ENCODE results near the gene BTN3A1. TPM values are rescaled to one million over a fixed set of nuclear protein-coding genes. Genes with fewer than 3 reads are reported as not detected.
A peak's percentile ranks its signal among the peaks of the same experiment; 100 is the strongest.

The BTN3A1 gene
- total and polyA plus RNA-seq, 8 donors: 3.4 to 76.5 (median 16.4) TPM

GRCh38 chr6:26421259-26422144 is 19.4 kb downstream of the BTN3A1 start:
- Histone ChIP-seq H3K4me1 (peaks cover 0 to 39% (median 24%) of the 10 kb centered on the region in 4 donors), H3K4me3 (peak overlapping the region; percentile 67 to 76 (median 71)), H3K27me3 (no peaks in the 10 kb centered on the region), H3K36me3 (peaks cover 0 to 9% (median 7%) of the 10 kb centered on the region in 4 donors), H3K27ac (peak overlapping the region; percentile 68 to 92 (median 85)), H3K9me3 (peaks cover 0 to 9% (median 2%) of the 10 kb centered on the region in 4 donors)
- DNase-seq: peak; percentile 73 to 95
- WGBS, 5 donors: 0 to 1% (median 1%) methylated on average over 31 of the region's 31 CpGs
- TF ChIP-seq POLR2AphosphoS5 (IDR thresholded peaks at IDR 0.05) (no peak), POLR2A (IDR thresholded peaks at IDR 0.05) (no peak), EP300 (IDR thresholded peaks at IDR 0.05) (no peak), CTCF (IDR thresholded peaks at IDR 0.05) (no peak)
- intact Hi-C loops (cut with DNase I; ENCODE audit: low total_unique reads): no loop called here

GRCh38 chr6:26422329-26422728 is 20.3 kb downstream of the BTN3A1 start:
- H3K36me3 ChIP-seq: peaks cover 0 to 17% (median 13%) of the 10 kb centered on the region in 4 donors
- 73 to 91% (median 85%) methylated on average over 3 of the region's 3 CpGs for WGBS, 5 donors
- H3K4me3 ChIP-seq: peak overlapping the region in 3 of 4 donors; percentile 67 to 75 (median 67)
- H3K27ac ChIP-seq: no peak overlapping the region
- peaks cover 0 to 9% (median 2%) of the 10 kb centered on the region in 4 donors for H3K9me3 ChIP-seq
- intact Hi-C loops (cut with DNase I; ENCODE audit: low total_unique reads): no loop called here
- DNase-seq: no peak
- no peaks in the 10 kb centered on the region for H3K27me3 ChIP-seq
- TF ChIP-seq CTCF (IDR thresholded peaks at IDR 0.05): no peak
- TF ChIP-seq EP300 (IDR thresholded peaks at IDR 0.05): no peak
- no peak for TF ChIP-seq POLR2AphosphoS5 (IDR thresholded peaks at IDR 0.05)
- no peak for TF ChIP-seq POLR2A (IDR thresholded peaks at IDR 0.05)
- peaks cover 0 to 39% (median 24%) of the 10 kb centered on the region in 4 donors for H3K4me1 ChIP-seq

DNA sequence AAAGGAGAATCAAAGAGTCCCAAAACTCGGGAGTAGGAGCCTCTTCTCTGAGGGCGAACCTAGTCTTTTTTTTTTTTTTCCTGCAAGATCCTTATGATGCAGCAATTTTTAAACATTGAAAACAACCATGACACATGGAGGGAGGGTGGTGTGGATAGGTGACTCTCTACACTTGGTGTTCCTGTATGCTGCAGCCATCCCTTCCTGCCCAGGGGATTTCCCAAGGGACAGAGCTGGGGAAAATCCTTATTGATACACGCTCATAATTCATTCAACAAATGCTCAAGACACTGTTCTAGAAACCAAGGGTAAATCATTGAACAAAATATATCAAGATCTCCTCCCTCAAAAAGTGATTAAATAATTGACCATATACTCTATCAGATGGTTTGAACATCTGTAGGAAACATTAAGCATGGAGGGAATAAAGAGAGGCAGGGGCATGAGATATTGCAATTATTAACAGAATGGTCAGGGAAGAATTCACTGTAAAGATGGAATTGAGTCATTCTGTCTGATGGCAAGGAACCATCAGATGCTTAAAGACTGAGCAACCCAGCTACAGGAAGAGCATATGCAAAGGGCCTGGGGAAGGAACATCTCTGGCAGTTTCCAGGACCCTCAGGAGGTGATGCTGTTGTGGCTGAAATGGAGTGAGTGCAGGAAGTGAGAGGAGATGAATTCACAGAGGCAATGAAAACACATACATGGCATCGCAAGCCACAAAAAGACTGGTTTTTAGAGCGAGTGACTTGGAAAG is 24.8 kb downstream of the BTN3A1 start:
- TF ChIP-seq EP300 (IDR thresholded peaks at IDR 0.05): no peak

GRCh38 chr6:26427451-26427809 is 25.4 kb downstream of the BTN3A1 start:
- no peak for DNase-seq
- peaks cover 0 to 21% (median 13%) of the 10 kb centered on the region in 4 donors for H3K4me1 ChIP-seq
- TF ChIP-seq POLR2A (IDR thresholded peaks at IDR 0.05) (no peak), EP300 (IDR thresholded peaks at IDR 0.05) (no peak), POLR2AphosphoS5 (IDR thresholded peaks at IDR 0.05) (no peak), CTCF (IDR thresholded peaks at IDR 0.05) (no peak)
- H3K27me3 ChIP-seq: no peaks in the 10 kb centered on the region
- no peak overlapping the region for H3K27ac ChIP-seq
- no peaks in the 10 kb centered on the region for H3K9me3 ChIP-seq
- WGBS, 5 donors: 80 to 93% (median 86%) methylated on average over 3 of the region's 3 CpGs
- H3K36me3 ChIP-seq: peaks cover 0 to 60% (median 55%) of the 10 kb centered on the region in 4 donors
- no peak overlapping the region for H3K4me3 ChIP-seq
- intact Hi-C loops (cut with DNase I; ENCODE audit: low total_unique reads): no loop called here

More for the DNA sequence above, 24.8 kb downstream of the BTN3A1 start:
- H3K36me3 ChIP-seq: peaks cover 0 to 60% (median 54%) of the 10 kb centered on the region in 4 donors
- DNase-seq: no peak
- H3K4me3 ChIP-seq: no peak overlapping the region
- 87 to 99% (median 97%) methylated on average over 5 of the region's 5 CpGs for WGBS, 5 donors
- no peak overlapping the region for H3K27ac ChIP-seq
- H3K27me3 ChIP-seq: no peaks in the 10 kb centered on the region
- peaks cover 0 to 27% (median 16%) of the 10 kb centered on the region in 4 donors for H3K4me1 ChIP-seq
- intact Hi-C loops (cut with DNase I; ENCODE audit: low total_unique reads): no loop called here
- no peaks in the 10 kb centered on the region for H3K9me3 ChIP-seq

Measured in stomach (tissue), 9 donors.